Measurements from ENCODE around the gene PDCD10. TPM values are rescaled to one million over a fixed set of nuclear protein-coding genes. Genes with fewer than 3 reads are reported as not detected.
A peak's percentile ranks its signal among the peaks of the same experiment; 100 is the strongest.

PDCD10 gene
- total and polyA plus RNA-seq, 4 donors: 52.2 to 88.1 (median 61.8) TPM

DNA sequence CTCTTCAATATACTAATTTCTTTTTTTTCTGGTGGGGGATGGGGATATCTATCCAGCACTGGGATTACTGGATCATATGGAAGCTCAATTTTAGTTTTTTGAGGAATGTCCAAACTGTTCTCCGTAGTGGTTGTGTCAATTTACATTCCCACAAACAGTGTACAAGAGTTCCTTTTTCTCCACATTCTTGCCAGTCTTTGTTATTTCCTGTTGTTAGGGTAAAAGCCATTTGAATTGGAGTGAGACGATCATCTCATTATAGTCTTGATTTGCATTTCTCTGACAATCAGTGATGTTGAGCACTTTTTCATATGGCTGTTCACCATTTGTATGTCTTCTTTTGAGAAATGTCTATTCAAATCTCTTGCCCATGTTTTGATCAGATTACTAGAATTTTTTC, 68.1 kb downstream of the PDCD10 start:
- no peak overlapping the region for H3K27ac ChIP-seq (ENCODE audit: low read depth, low read length)
- H3K27me3 ChIP-seq (ENCODE audit: control insufficient read depth, insufficient read depth, low read length): no peaks in the 10 kb centered on the region
- H3K4me3 ChIP-seq (ENCODE audit: low read depth, low read length): no peak overlapping the region
- peak in 1 of 6 donors; percentile 44 for DNase-seq (ENCODE audit: low read depth in 4 of 6, low spot score in 6 of 6)
- no peaks in the 10 kb centered on the region for H3K36me3 ChIP-seq (ENCODE audit: control insufficient read depth, insufficient read depth, low read length)
- no peaks in the 10 kb centered on the region for H3K9me3 ChIP-seq (ENCODE audit: control insufficient read depth, insufficient read depth, low read length)
- no CpG with 5 or more reads among the region's 2 CpGs for WGBS (ENCODE audit: insufficient coverage)
- H3K4me1 ChIP-seq (ENCODE audit: control insufficient read depth, insufficient read depth, low read length): no peaks in the 10 kb centered on the region

DNA sequence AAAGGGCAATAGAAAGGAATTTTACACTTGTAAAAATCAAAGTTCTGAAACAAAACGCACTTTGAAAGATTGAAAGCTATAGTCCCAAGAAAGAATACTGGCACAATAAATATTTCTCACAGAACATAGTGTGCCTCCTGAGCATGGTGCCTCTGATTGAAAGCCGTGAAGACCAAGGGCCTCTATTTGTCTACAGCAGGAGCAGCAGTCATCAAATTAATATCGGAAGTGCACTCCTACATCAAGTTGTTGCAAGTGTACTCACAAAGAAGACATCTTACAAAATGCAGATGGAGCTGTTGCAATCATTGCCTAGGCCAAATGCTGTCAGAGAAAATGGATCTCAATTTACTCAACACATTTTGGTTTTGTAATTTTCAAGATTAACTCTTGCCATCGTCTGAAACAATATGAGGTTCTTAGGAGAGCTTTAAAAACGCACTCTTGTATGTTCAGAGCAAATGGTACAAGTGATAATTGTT, 71.7 kb downstream of the PDCD10 start:
- 98% methylated on average over 4 of the region's 5 CpGs for WGBS (ENCODE audit: insufficient coverage)
- H3K27ac ChIP-seq (ENCODE audit: low read depth, low read length): no peak overlapping the region
- H3K4me3 ChIP-seq (ENCODE audit: low read depth, low read length): no peak overlapping the region
- no peaks in the 10 kb centered on the region for H3K9me3 ChIP-seq (ENCODE audit: control insufficient read depth, insufficient read depth, low read length)
- H3K27me3 ChIP-seq (ENCODE audit: control insufficient read depth, insufficient read depth, low read length): no peaks in the 10 kb centered on the region
- no peaks in the 10 kb centered on the region for H3K4me1 ChIP-seq (ENCODE audit: control insufficient read depth, insufficient read depth, low read length)
- H3K36me3 ChIP-seq (ENCODE audit: control insufficient read depth, insufficient read depth, low read length): no peaks in the 10 kb centered on the region
- no peak for DNase-seq (ENCODE audit: low read depth in 4 of 6, low spot score in 6 of 6)

DNA sequence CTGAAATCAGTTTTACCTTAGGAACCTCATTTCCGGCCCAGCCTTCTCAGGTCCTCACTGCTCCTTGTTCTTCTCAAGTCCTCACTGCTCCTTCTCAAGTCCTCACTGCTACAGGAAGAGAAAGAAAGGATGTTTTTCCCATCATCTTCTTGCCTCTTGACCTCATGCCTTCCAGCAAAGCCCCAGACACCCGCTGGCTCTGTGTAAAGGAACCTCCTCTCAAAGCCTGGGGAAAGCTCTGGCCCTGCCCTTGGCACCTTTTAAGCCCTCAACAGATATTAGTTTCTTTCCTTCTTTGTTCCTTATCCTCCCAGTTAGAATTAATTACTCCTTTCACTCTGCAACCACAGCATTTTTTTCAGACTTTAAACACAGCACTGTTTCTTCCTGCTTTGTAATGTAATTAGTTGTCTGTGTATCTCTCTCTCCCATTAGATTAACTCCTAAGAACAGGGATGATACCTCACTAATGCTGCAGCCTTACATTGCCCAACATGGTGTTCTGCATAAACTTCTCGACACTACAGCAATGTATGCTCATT, 76.9 kb downstream of the PDCD10 start:
- peak in 1 of 6 donors; percentile 28 for DNase-seq (ENCODE audit: low read depth in 4 of 6, low spot score in 6 of 6)
- Histone ChIP-seq H3K4me3 (ENCODE audit: low read depth, low read length) (no peak overlapping the region), H3K4me1 (ENCODE audit: control insufficient read depth, insufficient read depth, low read length) (peaks cover 3% of the 10 kb centered on the region), H3K27me3 (ENCODE audit: control insufficient read depth, insufficient read depth, low read length) (no peaks in the 10 kb centered on the region), H3K9me3 (ENCODE audit: control insufficient read depth, insufficient read depth, low read length) (no peaks in the 10 kb centered on the region), H3K36me3 (ENCODE audit: control insufficient read depth, insufficient read depth, low read length) (no peaks in the 10 kb centered on the region), H3K27ac (ENCODE audit: low read depth, low read length) (no peak overlapping the region)
- 59% methylated on average over 2 of the region's 3 CpGs for WGBS (ENCODE audit: insufficient coverage)

DNA sequence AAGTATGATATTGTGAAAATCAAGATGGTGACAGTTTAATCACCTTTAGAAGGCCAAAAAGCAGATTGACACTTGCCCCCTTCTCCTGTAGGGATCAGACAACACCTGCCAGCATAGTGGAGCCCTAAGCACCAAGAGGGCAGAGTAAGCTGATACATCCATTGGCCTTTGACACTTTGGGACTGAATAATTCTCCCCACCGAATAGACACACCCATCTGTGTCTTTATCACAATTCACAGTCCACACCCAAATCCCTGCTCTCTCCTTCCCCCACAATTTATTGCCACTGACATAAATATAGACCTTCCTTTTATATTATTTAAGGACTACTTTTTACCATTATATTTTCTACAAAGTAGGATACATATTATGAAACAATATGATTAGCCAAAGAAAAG, 77.9 kb downstream of the PDCD10 start:
- no peaks in the 10 kb centered on the region for H3K27me3 ChIP-seq (ENCODE audit: control insufficient read depth, insufficient read depth, low read length)
- H3K4me1 ChIP-seq (ENCODE audit: control insufficient read depth, insufficient read depth, low read length): peaks cover 3% of the 10 kb centered on the region
- H3K36me3 ChIP-seq (ENCODE audit: control insufficient read depth, insufficient read depth, low read length): no peaks in the 10 kb centered on the region
- no peak overlapping the region for H3K4me3 ChIP-seq (ENCODE audit: low read depth, low read length)
- 83% methylated on average over 1 of the region's 1 CpG for WGBS (ENCODE audit: insufficient coverage)
- no peak for DNase-seq (ENCODE audit: low read depth in 4 of 6, low spot score in 6 of 6)
- no peak overlapping the region for H3K27ac ChIP-seq (ENCODE audit: low read depth, low read length)
- H3K9me3 ChIP-seq (ENCODE audit: control insufficient read depth, insufficient read depth, low read length): no peaks in the 10 kb centered on the region

DNA sequence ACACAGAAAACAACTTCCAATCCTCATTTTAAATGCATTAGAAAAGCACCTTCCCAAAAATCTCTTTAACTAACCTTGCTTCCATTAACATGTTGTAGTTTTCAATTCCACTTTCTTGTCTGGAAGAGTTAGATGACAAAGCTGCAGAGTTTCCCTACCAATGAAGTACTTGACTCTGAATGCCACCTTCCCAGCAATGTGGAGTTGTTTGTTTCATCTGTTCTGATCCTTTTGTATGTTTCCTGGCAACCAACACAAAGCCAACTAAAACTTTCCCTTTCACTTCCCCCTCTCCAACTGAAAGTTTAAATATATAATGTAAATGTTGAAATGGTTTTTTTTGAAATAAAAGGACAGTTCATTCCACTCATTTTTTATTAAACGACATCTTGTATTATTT, 80.9 kb downstream of the PDCD10 start, which contains the start of gene WDR49:
WDR49 (minus strand) TSS at position 183 of the 400 bp plus-strand sequence. CDS start 517 bp downstream, outside the sequence.
- Histone ChIP-seq H3K4me3 (ENCODE audit: low read depth, low read length) (no peak within 1 kb of the TSS), H3K36me3 (ENCODE audit: control insufficient read depth, insufficient read depth, low read length) (no peaks in the 10 kb centered on the region), H3K4me1 (ENCODE audit: control insufficient read depth, insufficient read depth, low read length) (peaks cover 3% of the 10 kb centered on the region), H3K27ac (ENCODE audit: low read depth, low read length) (no peak within 1 kb of the TSS), H3K27me3 (ENCODE audit: control insufficient read depth, insufficient read depth, low read length) (no peaks in the 10 kb centered on the region), H3K9me3 (ENCODE audit: control insufficient read depth, insufficient read depth, low read length) (no peaks in the 10 kb centered on the region)
- DNase-seq (ENCODE audit: low read depth in 4 of 6, low spot score in 6 of 6): peak; percentile 15 to 77 (median 43)
- no CpG with 5 or more reads among the region's 1 CpG for WGBS (ENCODE audit: insufficient coverage)

DNA sequence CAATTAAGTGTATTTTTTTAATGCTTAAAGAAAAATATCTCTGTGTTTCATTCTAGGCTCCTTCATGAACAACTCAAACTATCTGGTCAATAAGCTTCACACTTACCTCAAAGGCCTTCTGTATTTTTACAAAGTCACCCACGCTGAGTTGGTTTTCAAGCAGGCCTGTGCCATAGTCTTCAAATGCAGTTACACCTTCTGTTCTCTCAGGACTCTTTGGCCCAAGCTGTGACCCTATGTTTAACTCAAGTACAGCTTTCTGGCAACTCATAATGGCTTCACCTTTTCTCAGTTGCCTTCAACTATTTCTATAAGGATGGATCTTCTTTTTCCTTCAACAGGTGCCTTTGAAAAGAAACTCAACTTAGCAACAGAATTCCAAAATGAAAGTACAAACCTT, 81.5 kb downstream of the PDCD10 start:
- peak in 1 of 6 donors; percentile 27 for DNase-seq (ENCODE audit: low read depth in 4 of 6, low spot score in 6 of 6)
- Histone ChIP-seq H3K36me3 (ENCODE audit: control insufficient read depth, insufficient read depth, low read length) (no peaks in the 10 kb centered on the region), H3K27ac (ENCODE audit: low read depth, low read length) (no peak overlapping the region), H3K27me3 (ENCODE audit: control insufficient read depth, insufficient read depth, low read length) (no peaks in the 10 kb centered on the region), H3K9me3 (ENCODE audit: control insufficient read depth, insufficient read depth, low read length) (no peaks in the 10 kb centered on the region), H3K4me3 (ENCODE audit: low read depth, low read length) (no peak overlapping the region), H3K4me1 (ENCODE audit: control insufficient read depth, insufficient read depth, low read length) (peaks cover 3% of the 10 kb centered on the region)
- WGBS (ENCODE audit: insufficient coverage): 42% methylated on average over 1 of the region's 1 CpG

DNA sequence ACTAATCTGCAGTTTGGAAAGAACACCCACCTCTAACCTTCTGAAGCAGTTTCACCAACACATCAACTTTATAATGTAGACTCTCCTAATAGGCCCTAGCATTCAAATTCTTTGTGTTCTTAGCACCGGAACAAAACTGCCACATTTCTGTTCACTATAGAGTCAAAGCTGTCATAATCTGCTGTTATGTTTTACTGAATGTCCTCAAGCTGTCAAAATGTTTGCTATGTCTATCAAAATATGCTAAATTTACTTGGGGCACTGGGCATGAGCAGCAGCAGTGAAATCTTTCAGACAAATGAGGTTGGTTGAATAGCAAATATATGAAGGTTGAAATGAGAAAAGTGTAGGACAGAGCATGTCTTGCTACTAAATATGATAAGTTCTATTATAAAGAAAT, 82.9 kb downstream of the PDCD10 start:
- Histone ChIP-seq H3K36me3 (ENCODE audit: control insufficient read depth, insufficient read depth, low read length) (no peaks in the 10 kb centered on the region), H3K4me3 (ENCODE audit: low read depth, low read length) (no peak overlapping the region), H3K9me3 (ENCODE audit: control insufficient read depth, insufficient read depth, low read length) (no peaks in the 10 kb centered on the region), H3K27me3 (ENCODE audit: control insufficient read depth, insufficient read depth, low read length) (no peaks in the 10 kb centered on the region), H3K27ac (ENCODE audit: low read depth, low read length) (no peak overlapping the region), H3K4me1 (ENCODE audit: control insufficient read depth, insufficient read depth, low read length) (no peaks in the 10 kb centered on the region)
- DNase-seq (ENCODE audit: low read depth in 4 of 6, low spot score in 6 of 6): peak in 2 of 6 donors; percentile 5 to 52
- no CpG with 5 or more reads among the region's 1 CpG for WGBS (ENCODE audit: insufficient coverage)

DNA sequence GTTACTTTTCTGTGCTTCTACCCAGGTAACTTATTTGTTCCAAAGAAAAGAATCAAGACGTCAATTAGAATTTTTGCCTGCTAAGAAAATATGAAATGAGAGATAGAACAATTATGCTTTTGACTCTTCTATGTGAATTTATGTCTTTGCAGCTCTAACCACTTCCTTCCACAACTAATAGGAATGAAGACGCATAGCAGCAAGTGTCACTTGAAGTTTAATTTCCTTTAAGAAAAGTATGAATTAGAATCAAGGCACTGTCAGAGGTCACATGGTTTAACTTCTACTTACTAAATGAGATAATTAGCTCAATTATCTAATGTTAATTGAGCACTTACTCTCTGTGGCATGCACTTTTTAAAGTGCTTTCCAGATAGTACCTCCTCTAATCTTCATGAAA, 84.2 kb downstream of the PDCD10 start:
- no peak overlapping the region for H3K4me3 ChIP-seq (ENCODE audit: low read depth, low read length)
- no peaks in the 10 kb centered on the region for H3K4me1 ChIP-seq (ENCODE audit: control insufficient read depth, insufficient read depth, low read length)
- no peak overlapping the region for H3K27ac ChIP-seq (ENCODE audit: low read depth, low read length)
- no CpG with 5 or more reads among the region's 2 CpGs for WGBS (ENCODE audit: insufficient coverage)
- no peak for DNase-seq (ENCODE audit: low read depth in 4 of 6, low spot score in 6 of 6)
- H3K27me3 ChIP-seq (ENCODE audit: control insufficient read depth, insufficient read depth, low read length): no peaks in the 10 kb centered on the region
- no peaks in the 10 kb centered on the region for H3K36me3 ChIP-seq (ENCODE audit: control insufficient read depth, insufficient read depth, low read length)
- H3K9me3 ChIP-seq (ENCODE audit: control insufficient read depth, insufficient read depth, low read length): no peaks in the 10 kb centered on the region

DNA sequence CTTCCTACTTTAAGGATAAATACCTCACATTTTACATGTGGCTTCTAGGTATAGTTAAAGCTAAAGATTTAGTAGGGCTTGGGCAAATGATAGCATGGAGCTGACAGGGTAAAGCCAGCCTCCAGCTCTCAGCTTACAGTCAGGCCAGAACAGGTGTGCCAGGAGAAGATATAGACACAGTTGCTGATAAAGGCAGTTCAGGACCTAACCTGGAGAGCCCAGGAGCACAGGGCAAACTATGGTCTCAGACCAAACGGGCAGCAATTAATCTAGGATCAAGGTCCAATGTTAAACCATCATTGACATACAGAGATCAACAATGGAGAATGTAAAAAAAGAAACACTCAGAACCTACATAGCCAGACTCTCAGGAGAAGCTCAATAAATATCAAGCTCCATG, 84.9 kb downstream of the PDCD10 start:
- Histone ChIP-seq H3K4me3 (ENCODE audit: low read depth, low read length) (no peak overlapping the region), H3K4me1 (ENCODE audit: control insufficient read depth, insufficient read depth, low read length) (no peaks in the 10 kb centered on the region)
- no CpG with 5 or more reads among the region's 1 CpG for WGBS (ENCODE audit: insufficient coverage)

DNA sequence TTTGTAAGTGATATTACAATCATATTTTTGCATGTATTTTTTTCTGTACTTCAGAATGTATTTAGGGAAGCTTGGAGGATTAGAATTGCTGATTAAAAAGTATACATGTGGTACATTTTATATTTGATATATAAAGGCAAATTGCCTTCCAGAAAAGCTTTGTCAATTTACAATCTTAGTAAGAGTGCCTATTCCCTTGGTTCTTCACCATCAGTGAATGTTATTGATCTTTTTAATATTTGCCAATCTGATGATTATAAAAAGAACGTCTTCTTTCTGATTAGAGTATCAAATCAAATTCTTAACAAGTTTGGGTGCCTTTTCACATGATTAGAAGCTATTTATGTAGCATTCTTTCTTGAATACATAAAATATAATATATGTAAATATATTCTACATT, 90.1 kb downstream of the PDCD10 start:
- no peaks in the 10 kb centered on the region for H3K4me1 ChIP-seq (ENCODE audit: control insufficient read depth, insufficient read depth, low read length)
- no peak for DNase-seq (ENCODE audit: low read depth in 4 of 6, low spot score in 6 of 6)
- WGBS (ENCODE audit: insufficient coverage): no CpG with 5 or more reads among the region's 1 CpG
- H3K9me3 ChIP-seq (ENCODE audit: control insufficient read depth, insufficient read depth, low read length): no peaks in the 10 kb centered on the region
- no peaks in the 10 kb centered on the region for H3K36me3 ChIP-seq (ENCODE audit: control insufficient read depth, insufficient read depth, low read length)
- no peak overlapping the region for H3K4me3 ChIP-seq (ENCODE audit: low read depth, low read length)
- no peak overlapping the region for H3K27ac ChIP-seq (ENCODE audit: low read depth, low read length)
- no peaks in the 10 kb centered on the region for H3K27me3 ChIP-seq (ENCODE audit: control insufficient read depth, insufficient read depth, low read length)

More for the DNA sequence above, 84.9 kb downstream of the PDCD10 start:
- Histone ChIP-seq H3K36me3 (ENCODE audit: control insufficient read depth, insufficient read depth, low read length) (no peaks in the 10 kb centered on the region), H3K9me3 (ENCODE audit: control insufficient read depth, insufficient read depth, low read length) (no peaks in the 10 kb centered on the region), H3K27me3 (ENCODE audit: control insufficient read depth, insufficient read depth, low read length) (no peaks in the 10 kb centered on the region), H3K27ac (ENCODE audit: low read depth, low read length) (no peak overlapping the region)
- DNase-seq (ENCODE audit: low read depth in 4 of 6, low spot score in 6 of 6): no peak
